Vagina (tissue), 2 donors: Measurements from ENCODE around the gene MRPL53.

Experiments
- POLR2AphosphoS5 ChIP-seq, 2 donors: sonication (generic); formaldehyde crosslinking; IDR thresholded peaks; one replicate each; pipeline ENCODE4 v1.9.0; 2017; ENCODE audit warnings: antibody characterized with exemption in 2 of 2, mild to moderate bottlenecking in 2 of 2, low read depth in 1 of 2; ENCODE audit not compliant: insufficient read depth in 1 of 2
- TF ChIP-seq, protein P1 (sequence below), 3 experiments: fragments of 450-650 bp in 2 of 3; fragments of 200-600 bp in 1 of 3; sonication (generic) in 1 of 3; IDR thresholded peaks; one replicate each; pipeline ENCODE4 v1.5.1; 2017 to 2019; ENCODE audit warnings: antibody characterized with exemption in 3 of 3, mild to moderate bottlenecking in 2 of 3, moderate library complexity in 2 of 3

DNA sequence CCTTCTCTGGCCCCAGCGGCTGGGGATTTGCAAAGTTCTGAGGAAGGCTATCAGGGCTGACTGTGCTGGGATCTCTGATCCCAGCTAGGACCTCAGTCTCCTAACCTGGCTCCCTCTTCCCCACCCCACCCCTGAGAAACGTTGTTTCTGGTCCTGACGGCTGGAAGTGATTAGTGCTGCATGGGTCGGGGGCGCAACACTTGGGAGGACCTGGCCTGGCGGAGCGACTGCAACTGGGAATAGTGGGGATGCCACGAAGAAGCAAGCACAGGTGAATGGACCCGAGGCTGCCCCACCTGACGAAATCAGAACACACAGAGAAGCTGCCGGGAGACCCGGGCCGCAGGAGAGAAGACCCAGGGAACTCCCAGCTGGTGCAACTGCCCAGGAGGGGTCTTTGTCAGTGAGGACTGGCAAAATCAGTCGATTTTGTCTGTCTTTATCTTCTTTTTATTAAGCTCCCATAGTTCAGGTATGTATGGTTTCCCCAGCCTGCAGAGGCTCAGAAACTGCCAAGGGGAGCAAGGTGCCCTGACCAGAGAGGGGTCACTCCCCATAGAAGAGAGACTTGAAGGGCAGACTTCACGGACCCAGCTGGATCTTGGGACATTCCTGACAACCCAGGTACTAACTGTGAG, 27.6 kb upstream of the MRPL53 start:
- TF ChIP-seq, protein P1, sequence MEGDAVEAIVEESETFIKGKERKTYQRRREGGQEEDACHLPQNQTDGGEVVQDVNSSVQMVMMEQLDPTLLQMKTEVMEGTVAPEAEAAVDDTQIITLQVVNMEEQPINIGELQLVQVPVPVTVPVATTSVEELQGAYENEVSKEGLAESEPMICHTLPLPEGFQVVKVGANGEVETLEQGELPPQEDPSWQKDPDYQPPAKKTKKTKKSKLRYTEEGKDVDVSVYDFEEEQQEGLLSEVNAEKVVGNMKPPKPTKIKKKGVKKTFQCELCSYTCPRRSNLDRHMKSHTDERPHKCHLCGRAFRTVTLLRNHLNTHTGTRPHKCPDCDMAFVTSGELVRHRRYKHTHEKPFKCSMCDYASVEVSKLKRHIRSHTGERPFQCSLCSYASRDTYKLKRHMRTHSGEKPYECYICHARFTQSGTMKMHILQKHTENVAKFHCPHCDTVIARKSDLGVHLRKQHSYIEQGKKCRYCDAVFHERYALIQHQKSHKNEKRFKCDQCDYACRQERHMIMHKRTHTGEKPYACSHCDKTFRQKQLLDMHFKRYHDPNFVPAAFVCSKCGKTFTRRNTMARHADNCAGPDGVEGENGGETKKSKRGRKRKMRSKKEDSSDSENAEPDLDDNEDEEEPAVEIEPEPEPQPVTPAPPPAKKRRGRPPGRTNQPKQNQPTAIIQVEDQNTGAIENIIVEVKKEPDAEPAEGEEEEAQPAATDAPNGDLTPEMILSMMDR (IDR thresholded peaks at IDR 0.05): no peak
- no peak for TF ChIP-seq POLR2AphosphoS5 (IDR thresholded peaks at IDR 0.05; ENCODE audit: insufficient read depth in 1 of 2, low read depth in 1 of 2)
